IMR-90 (cell line): ENCODE results near the gene KRTAP12-3. TPM values are rescaled to one million over a fixed set of nuclear protein-coding genes. Genes with fewer than 3 reads are reported as not detected.

ENCODE experiments used
- ATAC-seq: fragments of 200-7000 bp; cut with Tn5 transposase; 2 replicates; pipeline ENCODE4 v1.9.1; 2020; ENCODE audit warnings: low read depth, mild to moderate bottlenecking, moderate library complexity
- BruUV-seq: library from RNA; stranded (reverse); fragments of 400-500 nt; replicated peaks from 2 replicates; lab custom pipeline; 2021; lab: Mats Ljungman, UMichigan
- CTCF ChIA-PET: fragments of 300-600 bp; formaldehyde crosslinking; extraction: SDS; loops from one replicate; lab custom pipeline; 2021; ENCODE audit warnings: antibody characterized with exemption; lab: Yijun Ruan, JAX
- POLR2A ChIA-PET: fragments of 300-600 bp; sonication (Branson Sonifier 250); formaldehyde crosslinking; loops from one replicate; lab custom pipeline; 2022; ENCODE audit warnings: antibody characterized with exemption; ENCODE audit not compliant: unreplicated experiment; lab: Charles Lee
- DNase-seq: peaks from one replicate; pipeline ENCODE4 v3.0.0; 2013
- H2AFZ ChIP-seq: replicated peaks from 2 replicates; pipeline ENCODE3; 2013; ENCODE audit warnings: low read length, mild to moderate bottlenecking; ENCODE audit not compliant: poor library complexity
- H2AK5ac ChIP-seq: 2 replicates; pipeline ENCODE4 v1.6.1; 2013; ENCODE audit warnings: low read depth, low read length, inconsistent platforms
- H2AK9ac ChIP-seq: replicated peaks from 2 replicates; pipeline ENCODE3; 2013; ENCODE audit warnings: mild to moderate bottlenecking, low read depth, low read length, moderate library complexity; ENCODE audit not compliant: poor library complexity
- H2BK120ac ChIP-seq: 2 replicates; pipeline ENCODE4 v1.6.1; 2013; ENCODE audit warnings: low read depth, low read length, inconsistent platforms
- H2BK15ac ChIP-seq: 3 replicates; pipeline ENCODE4 v1.6.1; 2013; ENCODE audit warnings: low read depth, low read length, inconsistent platforms
- H2BK20ac ChIP-seq: 2 replicates; pipeline ENCODE4 v1.6.1; 2013; ENCODE audit warnings: low read depth, mild to moderate bottlenecking, inconsistent platforms, low read length, moderate library complexity
- H2BK5ac ChIP-seq: 2 replicates; pipeline ENCODE4 v1.6.1; 2013; ENCODE audit warnings: mild to moderate bottlenecking, low read depth, low read length, inconsistent platforms; ENCODE audit not compliant: poor library complexity, severe bottlenecking
- H3K14ac ChIP-seq: replicated peaks from 2 replicates; pipeline ENCODE4 v1.6.1; 2013; ENCODE audit warnings: low read depth, low read length, inconsistent platforms
- H3K18ac ChIP-seq: 2 replicates; pipeline ENCODE4 v1.6.1; 2013; ENCODE audit warnings: low read depth, low read length, control low read depth
- H3K23ac ChIP-seq: 2 replicates; pipeline ENCODE4 v1.6.1; 2013; ENCODE audit warnings: low read depth, low read length, inconsistent platforms
- H3K27ac ChIP-seq: 2 replicates; pipeline ENCODE4 v1.5.1; 2013; ENCODE audit warnings: mild to moderate bottlenecking, control low read depth, low read length; ENCODE audit not compliant: insufficient read depth
- H3K27me3 ChIP-seq: 2 replicates; pipeline ENCODE4 v1.6.1; 2013; ENCODE audit warnings: low read length; ENCODE audit not compliant: control insufficient read depth, insufficient read depth
- H3K36me3 ChIP-seq: 2 replicates; pipeline ENCODE4 v1.6.1; 2013; ENCODE audit warnings: low read length, mixed read lengths; ENCODE audit not compliant: control insufficient read depth, insufficient read depth
- H3K4ac ChIP-seq: 2 replicates; pipeline ENCODE4 v1.6.1; 2013; ENCODE audit warnings: low read depth, low read length, inconsistent platforms
- H3K4me1 ChIP-seq: 2 replicates; pipeline ENCODE4 v1.6.1; 2013; ENCODE audit warnings: low read length, mixed read lengths; ENCODE audit not compliant: control insufficient read depth, insufficient read depth
- H3K4me2 ChIP-seq: 2 replicates; pipeline ENCODE4 v1.6.1; 2013; ENCODE audit warnings: low read depth, mild to moderate bottlenecking, control low read depth, low read length, moderate library complexity
- H3K4me3 ChIP-seq: 2 replicates; pipeline ENCODE4 v1.5.1; 2013; ENCODE audit warnings: low read depth, mild to moderate bottlenecking, control low read depth, low read length, moderate library complexity; ENCODE audit not compliant: insufficient read depth
- H3K56ac ChIP-seq: 2 replicates; pipeline ENCODE4 v1.6.1; 2013; ENCODE audit warnings: low read length, inconsistent platforms; ENCODE audit not compliant: insufficient read depth; ENCODE audit errors: extremely low read depth
- H3K79me1 ChIP-seq, 2 experiments: 2 replicates each; pipeline ENCODE4 v1.6.1; 2013; ENCODE audit warnings: low read length in 2 of 2, inconsistent platforms in 1 of 2, low read depth in 1 of 2
- H3K9ac ChIP-seq: 2 replicates; pipeline ENCODE4 v1.6.1; 2013; ENCODE audit warnings: low read depth, low read length, control low read depth
- H3K9me1 ChIP-seq: 2 replicates; pipeline ENCODE4 v1.6.1; 2013; ENCODE audit warnings: low read length, inconsistent platforms; ENCODE audit not compliant: insufficient read depth
- H3K9me3 ChIP-seq: 2 replicates; pipeline ENCODE4 v1.6.1; 2013; ENCODE audit warnings: low read length; ENCODE audit not compliant: control insufficient read depth, insufficient read depth
- H4K20me1 ChIP-seq: 2 replicates; pipeline ENCODE4 v1.6.1; 2013; ENCODE audit warnings: low read length, inconsistent platforms; ENCODE audit not compliant: insufficient read depth
- H4K5ac ChIP-seq: 2 replicates; pipeline ENCODE4 v1.6.1; 2013; ENCODE audit warnings: mild to moderate bottlenecking, low read depth, low read length, control low read depth
- H4K8ac ChIP-seq, 2 experiments: 2 replicates each; pipeline ENCODE4 v1.6.1; 2013; ENCODE audit warnings: low read depth in 2 of 2, low read length in 2 of 2, control low read depth in 1 of 2, inconsistent platforms in 1 of 2
- H4K91ac ChIP-seq: 2 replicates; pipeline ENCODE4 v1.6.1; 2013; ENCODE audit warnings: low read depth, low read length, inconsistent platforms; ENCODE audit not compliant: insufficient read depth
- BHLHE40 ChIP-seq: fragments of 150-350 bp; IDR thresholded peaks from 2 replicates; pipeline ENCODE4 v1.6.1; 2016; ENCODE audit warnings: mild to moderate bottlenecking, low read depth, low read length
- CEBPB ChIP-seq: IDR thresholded peaks from 2 replicates; pipeline ENCODE4 v1.6.1; 2012; ENCODE audit warnings: low read depth, low read length, improper control_type of control experiment
- CHD1 ChIP-seq: IDR thresholded peaks from 2 replicates; pipeline ENCODE4 v1.6.1; 2012; ENCODE audit warnings: low read depth, low read length, improper control_type of control experiment
- FOS ChIP-seq: fragments of 150-350 bp; IDR thresholded peaks from 2 replicates; pipeline ENCODE4 v1.6.1; 2016; ENCODE audit warnings: low read depth, low read length
- MXI1 ChIP-seq: IDR thresholded peaks from 2 replicates; pipeline ENCODE4 v1.6.1; 2012; ENCODE audit warnings: low read depth, mild to moderate bottlenecking, low read length, moderate library complexity, borderline replicate concordance
- NFE2L2 ChIP-seq: fragments of 150-350 bp; IDR thresholded peaks from 2 replicates; pipeline ENCODE4 v1.6.1; 2016; ENCODE audit warnings: low read depth, mild to moderate bottlenecking, low read length
- POLR2A ChIP-seq: IDR thresholded peaks from 2 replicates; pipeline ENCODE4 v1.6.1; 2012; ENCODE audit warnings: mild to moderate bottlenecking, low read depth, low read length
- RAD21 ChIP-seq: IDR thresholded peaks from 2 replicates; pipeline ENCODE4 v1.6.1; 2012; ENCODE audit warnings: low read length, improper control_type of control experiment
- RFX5 ChIP-seq: IDR thresholded peaks from 2 replicates; pipeline ENCODE4 v1.8.0; 2012; ENCODE audit warnings: low read depth, mild to moderate bottlenecking, low read length, moderate library complexity
- WGBS, 2 experiments: methylation state at CpG; one replicate each; pipeline versions ENCODE4 v1.1.5 to v1.1.7; 2013; ENCODE audit warnings: missing lambda C conversion rate in 2 of 2; ENCODE audit not compliant: insufficient read length in 1 of 2; ENCODE audit errors: extremely low coverage in 2 of 2; 5-methylcytosine and 5-hydroxymethylcytosine counted together
- dilution Hi-C: fragments of 300-500 bp; cut with HindIII; formaldehyde crosslinking; loops from one replicate; pipeline ENCODE4 v1.14.3; 2018; ENCODE audit warnings: low sequenced_read_pairs; ENCODE audit not compliant: unreplicated experiment
- in situ Hi-C: fragments of 300-500 bp; cut with MboI; formaldehyde crosslinking; loops from 3 replicates; pipeline ENCODE4 v1.14.3; 2019; ENCODE audit warnings: low sequenced_read_pairs, inconsistent platforms, mixed read lengths
- intact Hi-C: fragments of 100-400 bp; cut with micrococcal nuclease; formaldehyde crosslinking; loops from 2 replicates; pipeline ENCODE4 v1.10.0; 2022
- polyA plus RNA-seq, 3 experiments: library from polyadenylated mRNA; depleted of rRNA; stranded (reverse); fragments of >200 nt; gene quantifications; 2 replicates each; pipeline ENCODE4 v1.2.3, GENCODE V29; 2012; ENCODE audit warnings: low replicate concordance in 1 of 3
- total RNA-seq: library from RNA; depleted of rRNA; stranded (reverse); fragments of >200 nt; gene quantifications from 2 replicates; pipeline ENCODE4 v1.2.3, GENCODE V29; 2012
- TF ChIP-seq, protein P1 (sequence below): conservative IDR thresholded peaks from 2 replicates; pipeline ENCODE4 v1.5.1; 2012; ENCODE audit warnings: mild to moderate bottlenecking, low read depth, low read length, improper control_type of control experiment
- TF ChIP-seq, protein P2 (sequence below): fragments of 150-350 bp; IDR thresholded peaks from 2 replicates; pipeline ENCODE4 v1.6.1; 2017; ENCODE audit warnings: mild to moderate bottlenecking, antibody characterized with exemption, low read length, low read depth

Gene KRTAP12-3
- total and polyA plus RNA-seq, 2 of the 4 experiments (the other 2 are of a cell fraction) = not detected

DNA sequence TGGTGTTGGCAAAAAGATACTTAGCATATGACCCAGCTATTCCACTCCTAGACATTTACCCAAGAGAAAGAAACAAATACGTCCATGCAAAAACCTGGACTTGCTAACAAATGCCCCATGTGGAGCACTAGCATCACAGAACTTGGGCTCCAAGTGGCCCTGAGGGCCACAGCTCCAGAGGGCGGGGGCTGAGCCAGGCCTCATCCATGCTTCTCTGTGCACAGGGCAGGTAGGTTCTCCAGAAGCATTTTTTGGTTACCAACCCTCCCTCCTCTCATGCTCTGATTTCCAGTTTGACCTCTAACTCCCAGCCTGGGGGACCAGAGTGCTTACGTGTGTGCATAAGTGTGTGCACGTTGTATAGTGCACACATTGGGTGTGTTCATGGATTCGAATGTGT lies 7.0 kb downstream of the KRTAP12-3 start:
- intact Hi-C loops = no loop called here
- WGBS, 2 experiments = 17% methylated on average over 1 of the region's 5 CpGs; no CpG with 5 or more reads in 1 of the 2 experiments
- H3K9me1 ChIP-seq = no peaks in the 10 kb centered on the region
- no peak overlapping the region for H4K91ac ChIP-seq
- H3K27me3 ChIP-seq = 0 out of 2 replicates have a peak, but pooled peaks cover 3% of the 10 kb centered on the region
- no peak overlapping the region for H2BK15ac ChIP-seq
- ChIA-PET POLR2A (no interaction called here), CTCF (no interaction called here)
- TF ChIP-seq, protein P1, sequence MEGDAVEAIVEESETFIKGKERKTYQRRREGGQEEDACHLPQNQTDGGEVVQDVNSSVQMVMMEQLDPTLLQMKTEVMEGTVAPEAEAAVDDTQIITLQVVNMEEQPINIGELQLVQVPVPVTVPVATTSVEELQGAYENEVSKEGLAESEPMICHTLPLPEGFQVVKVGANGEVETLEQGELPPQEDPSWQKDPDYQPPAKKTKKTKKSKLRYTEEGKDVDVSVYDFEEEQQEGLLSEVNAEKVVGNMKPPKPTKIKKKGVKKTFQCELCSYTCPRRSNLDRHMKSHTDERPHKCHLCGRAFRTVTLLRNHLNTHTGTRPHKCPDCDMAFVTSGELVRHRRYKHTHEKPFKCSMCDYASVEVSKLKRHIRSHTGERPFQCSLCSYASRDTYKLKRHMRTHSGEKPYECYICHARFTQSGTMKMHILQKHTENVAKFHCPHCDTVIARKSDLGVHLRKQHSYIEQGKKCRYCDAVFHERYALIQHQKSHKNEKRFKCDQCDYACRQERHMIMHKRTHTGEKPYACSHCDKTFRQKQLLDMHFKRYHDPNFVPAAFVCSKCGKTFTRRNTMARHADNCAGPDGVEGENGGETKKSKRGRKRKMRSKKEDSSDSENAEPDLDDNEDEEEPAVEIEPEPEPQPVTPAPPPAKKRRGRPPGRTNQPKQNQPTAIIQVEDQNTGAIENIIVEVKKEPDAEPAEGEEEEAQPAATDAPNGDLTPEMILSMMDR = no peak
- no peak for TF ChIP-seq NFE2L2
- TF ChIP-seq FOS = no peak
- TF ChIP-seq, protein P2, sequence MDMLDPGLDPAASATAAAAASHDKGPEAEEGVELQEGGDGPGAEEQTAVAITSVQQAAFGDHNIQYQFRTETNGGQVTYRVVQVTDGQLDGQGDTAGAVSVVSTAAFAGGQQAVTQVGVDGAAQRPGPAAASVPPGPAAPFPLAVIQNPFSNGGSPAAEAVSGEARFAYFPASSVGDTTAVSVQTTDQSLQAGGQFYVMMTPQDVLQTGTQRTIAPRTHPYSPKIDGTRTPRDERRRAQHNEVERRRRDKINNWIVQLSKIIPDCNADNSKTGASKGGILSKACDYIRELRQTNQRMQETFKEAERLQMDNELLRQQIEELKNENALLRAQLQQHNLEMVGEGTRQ = no peak
- TF ChIP-seq MXI1 = no peak
- no peak for TF ChIP-seq CHD1
- TF ChIP-seq CEBPB = no peak
- TF ChIP-seq BHLHE40 = no peak
- TF ChIP-seq RAD21 = no peak
- no peak for TF ChIP-seq RFX5
- TF ChIP-seq POLR2A = no peak
- H2AK9ac ChIP-seq = no peak overlapping the region
- H3K4me3 ChIP-seq = no peak overlapping the region
- no peak for DNase-seq
- no peaks in the 10 kb centered on the region for H3K36me3 ChIP-seq
- BruUV-seq = no TSS peak
- no peaks in the 10 kb centered on the region for H3K79me1 ChIP-seq
- no peak overlapping the region for H4K8ac ChIP-seq
- no peak overlapping the region for H2BK20ac ChIP-seq
- H2BK120ac ChIP-seq = no peak overlapping the region
- H3K27ac ChIP-seq = no peak overlapping the region
- no peak overlapping the region for H3K23ac ChIP-seq
- no peaks in the 10 kb centered on the region for H3K4me1 ChIP-seq
- H2BK5ac ChIP-seq = no peak overlapping the region
- no peak for ATAC-seq
- no peaks in the 10 kb centered on the region for H4K20me1 ChIP-seq
- H2AK5ac ChIP-seq = no peak overlapping the region
- H4K5ac ChIP-seq = no peak overlapping the region
- H3K18ac ChIP-seq = no peak overlapping the region
- dilution Hi-C loops = no loop called here
- H3K56ac ChIP-seq = no peak overlapping the region
- H3K14ac ChIP-seq = no peak overlapping the region
- in situ Hi-C loops = no loop called here
- H3K9ac ChIP-seq = no peak overlapping the region
- H3K9me3 ChIP-seq = no peaks in the 10 kb centered on the region
- no peak overlapping the region for H3K4me2 ChIP-seq
- no peak overlapping the region for H3K4ac ChIP-seq
- H2AFZ ChIP-seq = no peak overlapping the region
